ENCODE results near the gene ACSM6.

DNA sequence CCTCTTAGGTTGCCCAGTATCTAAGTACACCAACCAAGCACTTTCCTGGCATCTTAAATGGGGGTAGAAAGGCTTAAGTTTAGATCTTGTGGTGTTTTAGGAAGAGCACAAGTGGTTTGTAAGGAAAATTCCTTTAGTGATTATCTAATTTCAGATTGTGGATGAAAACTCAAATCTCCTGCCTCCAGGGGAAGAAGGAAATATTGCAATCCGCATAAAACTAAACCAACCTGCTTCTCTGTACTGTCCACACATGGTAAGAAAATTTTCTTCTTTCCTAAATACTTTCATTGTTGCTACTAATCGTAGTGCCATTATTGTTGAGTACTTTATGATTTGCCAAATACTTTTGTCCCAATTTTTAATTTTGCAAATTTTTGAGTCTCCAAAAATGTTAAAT, 31.1 kb downstream of the ACSM6 start:
- TF ChIP-seq, protein P1, sequence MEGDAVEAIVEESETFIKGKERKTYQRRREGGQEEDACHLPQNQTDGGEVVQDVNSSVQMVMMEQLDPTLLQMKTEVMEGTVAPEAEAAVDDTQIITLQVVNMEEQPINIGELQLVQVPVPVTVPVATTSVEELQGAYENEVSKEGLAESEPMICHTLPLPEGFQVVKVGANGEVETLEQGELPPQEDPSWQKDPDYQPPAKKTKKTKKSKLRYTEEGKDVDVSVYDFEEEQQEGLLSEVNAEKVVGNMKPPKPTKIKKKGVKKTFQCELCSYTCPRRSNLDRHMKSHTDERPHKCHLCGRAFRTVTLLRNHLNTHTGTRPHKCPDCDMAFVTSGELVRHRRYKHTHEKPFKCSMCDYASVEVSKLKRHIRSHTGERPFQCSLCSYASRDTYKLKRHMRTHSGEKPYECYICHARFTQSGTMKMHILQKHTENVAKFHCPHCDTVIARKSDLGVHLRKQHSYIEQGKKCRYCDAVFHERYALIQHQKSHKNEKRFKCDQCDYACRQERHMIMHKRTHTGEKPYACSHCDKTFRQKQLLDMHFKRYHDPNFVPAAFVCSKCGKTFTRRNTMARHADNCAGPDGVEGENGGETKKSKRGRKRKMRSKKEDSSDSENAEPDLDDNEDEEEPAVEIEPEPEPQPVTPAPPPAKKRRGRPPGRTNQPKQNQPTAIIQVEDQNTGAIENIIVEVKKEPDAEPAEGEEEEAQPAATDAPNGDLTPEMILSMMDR (IDR thresholded peaks at IDR 0.05): no peak
- TF ChIP-seq POLR2AphosphoS5 (IDR thresholded peaks at IDR 0.05) (no peak), POLR2A (IDR thresholded peaks at IDR 0.05) (no peak)

All from breast epithelium (tissue), 3 donors.